Neural crest cell (in vitro differentiated cells): ENCODE results near the gene ERC2. TPM values are rescaled to one million over a fixed set of nuclear protein-coding genes. Genes with fewer than 3 reads are reported as not detected.

Experiments
- DNase-seq: peaks from one replicate; pipeline ENCODE4 v3.0.0; 2021; ENCODE audit warnings: low read depth, mixed read lengths, low spot score
- H3K27ac Mint-ChIP-seq: one replicate; pipeline ENCODE4 v1.8.0; 2021; ENCODE audit warnings: mild to moderate bottlenecking, mixed read lengths; ENCODE audit not compliant: unreplicated experiment
- H3K27me3 Mint-ChIP-seq: 2 replicates; pipeline ENCODE4 v1.8.0; 2021; ENCODE audit warnings: low read depth, mild to moderate bottlenecking, mixed read lengths
- H3K36me3 Mint-ChIP-seq: 2 replicates; pipeline ENCODE4 v1.8.0; 2021; ENCODE audit warnings: low read depth, mild to moderate bottlenecking, mixed read lengths
- H3K4me1 Mint-ChIP-seq: 2 replicates; pipeline ENCODE4 v1.8.0; 2021; ENCODE audit warnings: mixed read lengths
- H3K4me3 Mint-ChIP-seq: one replicate; pipeline ENCODE4 v1.8.0; 2021; ENCODE audit warnings: mild to moderate bottlenecking, mixed read lengths
- H3K9me3 Mint-ChIP-seq: 2 replicates; pipeline ENCODE4 v1.8.0; 2021; ENCODE audit warnings: mixed read lengths
- total RNA-seq: library from RNA; stranded (reverse); gene quantifications from 2 replicates; pipeline ENCODE4 v1.2.1, GENCODE V29; 2021
- TF ChIP-seq, protein P1 (sequence below): fragments of 200-600 bp; sonication (generic); conservative IDR thresholded peaks from 2 replicates; pipeline ENCODE4 v1.5.0; 2021; ENCODE audit warnings: antibody characterized with exemption, mild to moderate bottlenecking

Gene ERC2
- total RNA-seq, 1 donor from 2014 or later = 13.5 TPM

DNA sequence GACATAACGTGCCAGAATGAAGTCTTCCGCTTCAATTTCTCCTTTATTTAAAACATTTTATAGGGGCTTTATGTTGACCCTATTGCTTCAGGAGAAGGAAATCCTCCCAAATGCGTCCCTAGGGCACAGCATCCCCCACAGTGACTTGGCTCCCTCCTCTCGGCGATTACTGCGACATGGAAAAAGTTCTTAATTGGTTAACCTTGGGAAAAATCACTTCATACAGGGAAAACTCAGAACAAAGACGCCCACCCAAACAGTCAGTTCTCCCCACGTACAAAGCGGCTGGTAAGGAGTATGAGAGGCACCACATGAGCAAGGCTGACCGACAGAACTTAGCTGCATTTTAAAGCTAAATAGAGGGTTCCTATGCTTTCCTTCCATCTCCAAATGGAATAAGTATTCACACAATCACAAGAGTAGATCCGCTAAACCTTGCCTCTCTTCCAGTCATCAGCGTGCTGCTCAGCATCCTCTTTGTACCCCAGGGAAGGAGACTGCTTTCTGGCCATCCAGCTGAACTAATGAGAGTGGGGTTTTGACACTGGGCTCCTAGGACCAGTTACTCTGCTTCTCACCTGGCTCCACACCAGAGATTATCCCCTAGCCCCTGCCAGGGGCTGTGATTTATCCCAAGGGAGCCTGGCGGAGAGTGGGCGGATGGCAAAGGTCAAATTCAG is 565.9 kb downstream of the ERC2 start:
- Mint-ChIP-seq H3K4me3 (no peak overlapping the region), H3K9me3 (no peaks in the 10 kb centered on the region), H3K27ac (no peak overlapping the region), H3K4me1 (peaks cover 20% of the 10 kb centered on the region), H3K27me3 (no peaks in the 10 kb centered on the region), H3K36me3 (no peaks in the 10 kb centered on the region)
- no peak for DNase-seq
- TF ChIP-seq, protein P1, sequence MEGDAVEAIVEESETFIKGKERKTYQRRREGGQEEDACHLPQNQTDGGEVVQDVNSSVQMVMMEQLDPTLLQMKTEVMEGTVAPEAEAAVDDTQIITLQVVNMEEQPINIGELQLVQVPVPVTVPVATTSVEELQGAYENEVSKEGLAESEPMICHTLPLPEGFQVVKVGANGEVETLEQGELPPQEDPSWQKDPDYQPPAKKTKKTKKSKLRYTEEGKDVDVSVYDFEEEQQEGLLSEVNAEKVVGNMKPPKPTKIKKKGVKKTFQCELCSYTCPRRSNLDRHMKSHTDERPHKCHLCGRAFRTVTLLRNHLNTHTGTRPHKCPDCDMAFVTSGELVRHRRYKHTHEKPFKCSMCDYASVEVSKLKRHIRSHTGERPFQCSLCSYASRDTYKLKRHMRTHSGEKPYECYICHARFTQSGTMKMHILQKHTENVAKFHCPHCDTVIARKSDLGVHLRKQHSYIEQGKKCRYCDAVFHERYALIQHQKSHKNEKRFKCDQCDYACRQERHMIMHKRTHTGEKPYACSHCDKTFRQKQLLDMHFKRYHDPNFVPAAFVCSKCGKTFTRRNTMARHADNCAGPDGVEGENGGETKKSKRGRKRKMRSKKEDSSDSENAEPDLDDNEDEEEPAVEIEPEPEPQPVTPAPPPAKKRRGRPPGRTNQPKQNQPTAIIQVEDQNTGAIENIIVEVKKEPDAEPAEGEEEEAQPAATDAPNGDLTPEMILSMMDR = no peak

DNA sequence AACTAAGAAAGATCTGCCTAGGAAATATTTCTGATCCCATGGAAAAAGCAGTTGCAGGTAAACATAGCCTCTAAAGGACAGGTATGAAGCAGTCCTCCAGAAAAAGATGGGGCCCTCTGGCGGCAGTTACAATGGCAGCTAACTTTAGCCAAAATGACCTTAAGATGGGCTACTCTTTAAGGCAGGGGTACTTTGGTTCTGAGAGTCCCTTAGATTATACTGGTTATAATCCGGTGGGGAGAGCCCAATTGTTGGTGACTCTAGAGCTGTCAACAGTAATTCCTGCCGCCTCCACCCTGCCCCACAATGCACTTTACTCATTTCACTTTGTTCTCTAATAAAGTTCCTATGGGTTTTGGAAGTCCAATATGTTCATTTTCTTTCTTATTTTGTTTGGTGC is 568.4 kb downstream of the ERC2 start:
- Mint-ChIP-seq H3K27me3 (no peaks in the 10 kb centered on the region), H3K4me1 (peaks cover 23% of the 10 kb centered on the region), H3K27ac (no peak overlapping the region), H3K36me3 (no peaks in the 10 kb centered on the region), H3K9me3 (no peaks in the 10 kb centered on the region), H3K4me3 (no peak overlapping the region)
- TF ChIP-seq, protein P1 = peak; percentile 59
- DNase-seq = no peak

GRCh38 chr3:55897573-55898224 is 570.6 kb downstream of the ERC2 start:
- peaks cover 22% of the 10 kb centered on the region for H3K4me1 Mint-ChIP-seq
- H3K27ac Mint-ChIP-seq = no peak overlapping the region
- TF ChIP-seq, protein P1 = peak; percentile 60
- H3K9me3 Mint-ChIP-seq = no peaks in the 10 kb centered on the region
- H3K36me3 Mint-ChIP-seq = no peaks in the 10 kb centered on the region
- no peak for DNase-seq
- no peaks in the 10 kb centered on the region for H3K27me3 Mint-ChIP-seq
- no peak overlapping the region for H3K4me3 Mint-ChIP-seq

DNA sequence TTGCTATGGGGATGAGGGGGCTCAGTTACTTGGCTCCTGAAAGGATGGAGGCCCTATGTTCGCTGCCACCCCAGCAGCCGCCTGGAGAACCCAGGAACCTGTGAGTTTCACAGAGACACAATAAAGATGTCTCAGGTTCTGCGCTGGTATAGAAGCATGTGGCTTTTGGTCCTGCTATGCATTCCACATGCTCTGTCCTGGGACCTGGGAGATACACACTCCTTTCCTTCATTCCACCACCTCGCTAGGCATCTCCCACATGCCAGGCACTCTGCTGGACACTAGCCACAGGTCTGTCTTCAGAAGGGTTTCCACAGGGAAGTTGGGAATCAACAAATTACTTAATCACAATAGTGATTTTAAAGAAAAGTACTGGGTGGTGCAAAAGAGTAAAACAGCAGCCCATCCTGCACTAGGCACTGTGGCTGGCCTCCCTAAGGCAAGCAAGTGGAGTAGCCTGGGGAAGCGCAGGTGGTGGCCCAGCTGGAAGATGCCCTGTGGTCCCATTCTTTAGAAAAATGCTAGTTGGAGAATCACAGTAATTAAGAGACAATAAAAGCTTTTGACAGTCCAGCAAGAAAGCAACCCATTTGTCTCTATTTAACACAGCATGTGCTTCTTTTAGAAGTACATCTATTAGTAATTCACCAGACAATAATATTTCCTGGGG is 572.2 kb downstream of the ERC2 start:
- H3K4me3 Mint-ChIP-seq = no peak overlapping the region
- no peaks in the 10 kb centered on the region for H3K9me3 Mint-ChIP-seq
- TF ChIP-seq, protein P1 = no peak
- H3K27me3 Mint-ChIP-seq = no peaks in the 10 kb centered on the region
- H3K36me3 Mint-ChIP-seq = no peaks in the 10 kb centered on the region
- DNase-seq = no peak
- H3K4me1 Mint-ChIP-seq = peaks cover 13% of the 10 kb centered on the region
- no peak overlapping the region for H3K27ac Mint-ChIP-seq

- Mint-ChIP-seq H3K4me3 (no peak overlapping the region), H3K36me3 (no peaks in the 10 kb centered on the region), H3K9me3 (peaks cover 3% of the 10 kb centered on the region), H3K4me1 (peaks cover 13% of the 10 kb centered on the region), H3K27ac (no peak overlapping the region), H3K27me3 (no peaks in the 10 kb centered on the region)
- TF ChIP-seq, protein P1 = no peak
- no peak for DNase-seq
These were observed 573.7 kb downstream of the ERC2 start for GRCh38 chr3:55894605-55895004.
